Keratinocyte (primary cell): ENCODE measurements around the gene PSMB5. TPM values are rescaled to one million over a fixed set of nuclear protein-coding genes. Genes with fewer than 3 reads are reported as not detected.

Experiments used
- DNase-seq: peaks from one replicate; pipeline ENCODE4 v3.0.0-alpha.2; 2011; ENCODE audit warnings: low read depth, missing footprints, low spot score
- FAIRE-seq: peaks from 2 replicates; lab custom pipeline; 2011; peaks lifted over from hg19 to GRCh38; lab: Jason Lieb, UNC
- H2AFZ ChIP-seq: 2 replicates; pipeline ENCODE4 v1.6.0; 2012; ENCODE audit warnings: low read length, control low read depth, inconsistent platforms; ENCODE audit not compliant: control insufficient read depth
- H3K27ac ChIP-seq: 2 replicates; pipeline ENCODE4 v1.5.1; 2011; ENCODE audit warnings: low read length; ENCODE audit not compliant: control insufficient read depth, insufficient read depth
- H3K27me3 ChIP-seq: 3 replicates; pipeline ENCODE4 v1.6.0; 2011; ENCODE audit warnings: low read length; ENCODE audit not compliant: control insufficient read depth, insufficient read depth; ENCODE audit errors: extremely low read depth
- H3K36me3 ChIP-seq, 2 experiments: 2 replicates in 1 of 2; 3 replicates in 1 of 2; pipeline ENCODE4 v1.5.1; 2011; ENCODE audit warnings: low read length in 2 of 2, mild to moderate bottlenecking in 1 of 2; ENCODE audit not compliant: control insufficient read depth in 2 of 2, insufficient read depth in 2 of 2; ENCODE audit errors: extremely low read depth in 1 of 2
- H3K4me1 ChIP-seq: 3 replicates; pipeline ENCODE4 v1.5.1; 2011; ENCODE audit warnings: low read length; ENCODE audit not compliant: control insufficient read depth, insufficient read depth; ENCODE audit errors: extremely low read depth
- H3K4me2 ChIP-seq: 3 replicates; pipeline ENCODE4 v1.6.0; 2011; ENCODE audit warnings: low read depth, low read length; ENCODE audit not compliant: control insufficient read depth, insufficient read depth; ENCODE audit errors: extremely low read depth
- H3K4me3 ChIP-seq, 3 experiments: fragments of 200-600 bp in 1 of 3; sonication (generic) in 1 of 3; 2 replicates in 2 of 3; 3 replicates in 1 of 3; pipeline ENCODE4 v1.5.1; 2011 to 2016; ENCODE audit warnings: low read length in 3 of 3, mild to moderate bottlenecking in 3 of 3, control low read depth in 2 of 3, inconsistent platforms in 1 of 3, low read depth in 1 of 3, mixed read lengths in 1 of 3, mixed run types in 1 of 3, moderate library complexity in 1 of 3; ENCODE audit not compliant: control insufficient read depth in 2 of 3, insufficient read depth in 2 of 3; ENCODE audit errors: extremely low read depth in 1 of 3
- H3K79me2 ChIP-seq: 2 replicates; pipeline ENCODE4 v1.6.0; 2012; ENCODE audit warnings: low read length; ENCODE audit not compliant: control insufficient read depth, insufficient read depth
- H3K9ac ChIP-seq: 3 replicates; pipeline ENCODE4 v1.6.0; 2011; ENCODE audit warnings: low read length; ENCODE audit not compliant: control insufficient read depth, insufficient read depth; ENCODE audit errors: extremely low read depth
- H3K9me1 ChIP-seq: 3 replicates; pipeline ENCODE4 v1.6.0; 2011; ENCODE audit warnings: low read length; ENCODE audit not compliant: control insufficient read depth, insufficient read depth; ENCODE audit errors: extremely low read depth
- H3K9me3 ChIP-seq: 2 replicates; pipeline ENCODE4 v1.5.1; 2012; ENCODE audit warnings: low read depth, low read length; ENCODE audit not compliant: control insufficient read depth
- H4K20me1 ChIP-seq: 3 replicates; pipeline ENCODE4 v1.6.0; 2011; ENCODE audit warnings: low read length; ENCODE audit not compliant: control insufficient read depth, insufficient read depth; ENCODE audit errors: extremely low read depth
- EZH2 ChIP-seq: IDR thresholded peaks from one replicate; pipeline ENCODE4 v1.6.1; 2012; ENCODE audit warnings: inconsistent platforms, mild to moderate bottlenecking, low read length, moderate library complexity
- dilution Hi-C: fragments of 300-500 bp; cut with MboI; formaldehyde crosslinking; loops from one replicate; pipeline ENCODE4 v1.7.0; 2020; ENCODE audit warnings: low sequenced_read_pairs; ENCODE audit not compliant: extremely low pct_ligation_motif_present
- polyA plus RNA-seq, 5 experiments: library from polyadenylated mRNA; depleted of rRNA in 3 of 5; stranded (reverse) in 3 of 5; stranded (forward) in 1 of 5; unstranded in 1 of 5; fragments of >200 nt; gene quantifications; 1 replicate in 1 of 5; 2 replicates in 3 of 5; 3 replicates in 1 of 5; pipeline versions ENCODE4 v1.2.1 to v1.2.3, GENCODE V29; 2011 to 2012; ENCODE audit warnings: missing spikeins in 2 of 5, low read depth in 1 of 5, low replicate concordance in 1 of 5
- TF ChIP-seq, protein P1 (sequence below), 3 experiments: IDR thresholded peaks in 1 of 3; conservative IDR thresholded peaks in 1 of 3; optimal IDR thresholded peaks in 1 of 3; 2 replicates in 2 of 3; 3 replicates in 1 of 3; pipeline versions ENCODE3 to v1.5.1; 2011; ENCODE audit warnings: low read length in 3 of 3, mild to moderate bottlenecking in 3 of 3, moderate library complexity in 2 of 3, control low read depth in 1 of 3, inconsistent platforms in 1 of 3; ENCODE audit not compliant: insufficient read depth in 2 of 3; ENCODE audit errors: extremely low read depth in 1 of 3

PSMB5 gene
- polyA plus RNA-seq, 1 donor (not counting 4 experiments of a cell fraction or from before 2014, with no cell fraction given), result 285 TPM

DNA sequence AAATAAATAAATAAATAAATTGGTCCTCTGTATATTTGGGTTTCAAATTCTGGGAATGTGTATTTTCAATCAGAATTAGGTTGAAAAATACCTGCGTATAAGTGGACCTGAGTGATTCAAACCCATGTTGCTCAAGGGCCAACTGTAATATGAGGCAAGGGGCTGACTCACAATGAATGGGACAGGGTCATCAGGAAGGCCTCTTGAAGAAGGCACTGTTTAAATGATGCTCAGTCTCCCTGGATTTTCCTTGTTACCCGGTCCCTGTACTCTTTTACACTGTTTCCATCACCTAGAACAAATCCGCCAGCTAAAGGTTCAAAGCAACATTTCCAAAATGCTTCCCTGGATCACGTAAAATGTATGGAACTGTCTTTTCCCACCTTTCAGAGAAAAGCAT is 3.8 kb downstream of the PSMB5 start:
- TF ChIP-seq EZH2, result no peak
- TF ChIP-seq, protein P1, sequence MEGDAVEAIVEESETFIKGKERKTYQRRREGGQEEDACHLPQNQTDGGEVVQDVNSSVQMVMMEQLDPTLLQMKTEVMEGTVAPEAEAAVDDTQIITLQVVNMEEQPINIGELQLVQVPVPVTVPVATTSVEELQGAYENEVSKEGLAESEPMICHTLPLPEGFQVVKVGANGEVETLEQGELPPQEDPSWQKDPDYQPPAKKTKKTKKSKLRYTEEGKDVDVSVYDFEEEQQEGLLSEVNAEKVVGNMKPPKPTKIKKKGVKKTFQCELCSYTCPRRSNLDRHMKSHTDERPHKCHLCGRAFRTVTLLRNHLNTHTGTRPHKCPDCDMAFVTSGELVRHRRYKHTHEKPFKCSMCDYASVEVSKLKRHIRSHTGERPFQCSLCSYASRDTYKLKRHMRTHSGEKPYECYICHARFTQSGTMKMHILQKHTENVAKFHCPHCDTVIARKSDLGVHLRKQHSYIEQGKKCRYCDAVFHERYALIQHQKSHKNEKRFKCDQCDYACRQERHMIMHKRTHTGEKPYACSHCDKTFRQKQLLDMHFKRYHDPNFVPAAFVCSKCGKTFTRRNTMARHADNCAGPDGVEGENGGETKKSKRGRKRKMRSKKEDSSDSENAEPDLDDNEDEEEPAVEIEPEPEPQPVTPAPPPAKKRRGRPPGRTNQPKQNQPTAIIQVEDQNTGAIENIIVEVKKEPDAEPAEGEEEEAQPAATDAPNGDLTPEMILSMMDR (optimal IDR thresholded peaks at IDR 0.05 in 1 of 3, IDR thresholded peaks at IDR 0.05 in 1 of 3, conservative IDR thresholded peaks at IDR 0.05 in 1 of 3; ENCODE audit: extremely low read depth in 1 of 3, insufficient read depth in 2 of 3, low read length in 3 of 3), result no peak
- no peak overlapping the region for H3K4me3 ChIP-seq
- H3K27me3 ChIP-seq, result no peaks in the 10 kb centered on the region
- no peaks in the 10 kb centered on the region for H3K9me3 ChIP-seq
- dilution Hi-C loops, result no loop called here
- peaks cover 38% of the 10 kb centered on the region for H3K79me2 ChIP-seq
- no peak overlapping the region for H3K27ac ChIP-seq
- no peak overlapping the region for H2AFZ ChIP-seq
- H3K4me2 ChIP-seq, result no peak overlapping the region
- peaks cover 10% of the 10 kb centered on the region for H3K4me1 ChIP-seq
- no peaks in the 10 kb centered on the region for H4K20me1 ChIP-seq
- H3K36me3 ChIP-seq, result peaks cover 8 to 14% of the 10 kb centered on the region in 2 experiments
- DNase-seq, result no peak
- FAIRE-seq, result no peak
- no peak overlapping the region for H3K9ac ChIP-seq
- no peaks in the 10 kb centered on the region for H3K9me1 ChIP-seq

DNA sequence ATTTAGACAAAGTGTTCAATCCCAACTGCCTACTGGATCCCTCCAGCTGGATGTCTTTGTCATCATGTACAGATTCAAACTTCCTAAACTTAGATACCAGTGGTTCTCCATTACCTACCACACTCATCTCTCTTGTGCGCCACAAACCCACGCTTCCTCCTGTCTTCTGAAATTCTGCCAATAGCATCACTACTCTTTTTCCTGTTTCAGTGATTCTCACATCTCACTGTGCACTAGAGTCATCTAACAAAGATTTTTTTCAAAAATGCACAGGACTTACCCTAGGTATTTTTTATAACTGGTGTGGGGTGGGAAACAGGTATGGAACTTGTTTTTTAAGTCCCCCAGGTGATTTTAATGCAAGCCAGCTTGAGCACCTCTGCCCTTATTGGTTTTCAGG is 5.9 kb downstream of the PSMB5 start:
- Histone ChIP-seq H3K4me2 (no peak overlapping the region), H3K79me2 (peaks cover 29% of the 10 kb centered on the region), H3K9ac (no peak overlapping the region), H2AFZ (no peak overlapping the region), H4K20me1 (no peaks in the 10 kb centered on the region), H3K27ac (no peak overlapping the region), H3K36me3 (peaks cover 14 to 17% of the 10 kb centered on the region in 2 experiments), H3K9me3 (no peaks in the 10 kb centered on the region), H3K9me1 (no peaks in the 10 kb centered on the region), H3K27me3 (no peaks in the 10 kb centered on the region), H3K4me3 (no peak overlapping the region), H3K4me1 (peaks cover 7% of the 10 kb centered on the region)
- FAIRE-seq, result no peak
- dilution Hi-C loops, result no loop called here
- DNase-seq, result no peak
- no peak for TF ChIP-seq EZH2
- TF ChIP-seq, protein P1 (optimal IDR thresholded peaks at IDR 0.05 in 1 of 3, IDR thresholded peaks at IDR 0.05 in 1 of 3, conservative IDR thresholded peaks at IDR 0.05 in 1 of 3; ENCODE audit: extremely low read depth in 1 of 3, insufficient read depth in 2 of 3, low read length in 3 of 3), result no peak
